DMS53 (cell line): ENCODE measurements around the gene SPTBN2.

Source experiments
- DNase-seq: peaks from one replicate; lab custom pipeline; 2025; lab: John Stamatoyannopoulos, UW

The SPTBN2 gene

DNA sequence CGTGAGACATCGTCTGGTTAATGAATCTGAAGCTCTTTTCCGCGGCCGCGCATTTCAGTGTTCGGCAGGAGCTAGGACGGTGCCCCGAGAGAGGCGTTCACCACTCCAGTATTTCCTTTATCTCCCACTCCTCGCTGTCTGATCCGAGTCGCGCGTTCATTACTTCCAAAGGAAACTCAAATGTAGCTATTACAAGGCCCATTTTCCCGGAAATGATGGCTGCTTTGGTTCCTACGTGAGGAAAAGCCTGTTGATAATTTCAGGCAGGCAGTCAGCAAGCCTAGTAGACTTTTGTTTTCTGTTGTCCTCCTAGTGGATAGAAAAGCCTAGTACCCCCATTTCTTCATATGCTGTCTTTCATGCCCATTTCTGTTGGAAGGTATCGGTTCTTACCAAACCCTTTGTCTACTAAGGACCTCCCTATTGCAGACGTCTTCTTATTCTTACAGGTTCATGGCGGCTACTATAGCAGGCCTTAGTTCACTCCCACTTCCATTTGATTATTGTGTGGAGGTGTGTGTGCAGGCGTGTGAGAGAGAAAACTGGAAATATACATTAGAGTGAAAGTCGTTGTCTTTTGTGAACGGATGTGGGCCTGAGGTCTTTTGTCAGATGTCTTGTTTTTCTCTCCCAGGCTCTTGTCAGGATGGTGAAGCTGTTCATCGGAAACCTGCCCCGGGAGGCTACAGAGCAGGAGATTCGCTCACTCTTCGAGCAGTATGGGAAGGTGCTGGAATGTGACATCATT lies 89.8 kb downstream of the SPTBN2 start:
- peak; percentile 73 for DNase-seq

GRCh38 chr11:66638177-66639065 lies 90.6 kb downstream of the SPTBN2 start, which contains the start of gene RBM4:
RBM4 (plus strand) TSS chr11:66638703; CDS start chr11:66639712, 1,009 bp downstream.
- peak; percentile 100 for DNase-seq

GRCh38 chr11:66637557-66638176 lies 91.3 kb downstream of the SPTBN2 start:
- DNase-seq: peak; percentile 82

DNA sequence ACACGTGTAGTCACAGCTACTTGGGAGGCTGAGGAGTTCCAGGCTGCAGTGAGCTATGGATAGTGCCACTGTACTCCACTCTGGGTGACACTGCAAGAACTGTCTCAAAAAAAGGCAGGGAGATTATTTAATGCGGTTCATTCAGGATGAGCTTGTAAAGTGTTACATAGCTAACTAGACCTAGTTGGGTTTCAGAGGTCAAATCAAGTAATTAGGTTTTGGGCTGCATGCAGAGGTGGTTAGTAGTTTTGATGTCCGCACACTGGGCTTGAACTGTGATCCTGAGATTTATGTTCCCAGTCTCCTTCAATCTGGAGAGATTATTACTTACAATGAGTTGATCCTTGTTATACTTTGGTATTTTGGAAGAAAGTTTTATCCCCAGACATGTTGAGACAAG lies 92.6 kb downstream of the SPTBN2 start:
- DNase-seq: peak; percentile 50
